ENCODE data around the gene ETFDH.

DNA sequence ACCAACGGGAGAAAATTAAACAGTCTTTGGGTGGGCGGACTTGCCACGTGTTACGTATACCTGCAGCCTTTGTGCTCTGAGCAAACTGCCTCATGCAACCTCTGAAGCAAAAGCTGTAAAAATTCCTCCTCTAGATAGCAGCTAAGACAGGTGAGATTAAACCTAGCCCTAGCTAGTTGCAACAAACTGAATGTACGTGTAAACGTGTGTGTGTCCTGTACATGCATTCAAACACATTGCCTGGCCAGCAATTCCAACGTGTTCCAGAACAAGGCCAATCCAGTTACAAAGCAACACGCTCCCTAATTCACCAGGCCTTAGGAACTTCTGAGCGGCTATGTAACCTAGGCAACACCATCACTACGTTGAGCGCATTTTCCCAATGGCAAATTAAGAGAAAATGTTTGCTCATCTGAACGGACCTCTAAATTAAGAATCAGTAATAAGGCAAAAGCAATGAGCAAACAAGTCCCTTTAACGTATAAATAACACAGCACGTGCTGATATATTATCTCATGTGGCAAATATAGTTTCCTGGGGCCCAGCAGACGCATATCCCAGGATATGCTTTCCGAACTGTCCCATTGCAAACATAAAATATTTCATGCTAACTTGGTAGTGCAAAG is 50.3 kb downstream of the ETFDH start:
- TF ChIP-seq CTCF (conservative IDR thresholded peaks at IDR 0.05) = no peak
- TF ChIP-seq EZH2 (IDR thresholded peaks at IDR 0.05; ENCODE audit: low read depth) = no peak
